Measurements from ENCODE around the gene SYTL3. TPM values are rescaled to one million over a fixed set of nuclear protein-coding genes. Genes with fewer than 3 reads are reported as not detected.
"Not testable (repeated sequence)": the region's sequence is repeated elsewhere in the genome, so short reads cannot be mapped to it uniquely, and the experiment has no call there.

SYTL3 gene
- total RNA-seq, 1 experiment from 2014 or later, result 1.2 TPM

- DNase-seq, result no peak
- Histone ChIP-seq H3K36me3 (replicated peaks; ENCODE audit: control insufficient read depth, insufficient read depth, low read length) (peaks cover 79% of the 10 kb centered on the region), H3K27me3 (ENCODE audit: control insufficient read depth, insufficient read depth, low read length) (no peaks in the 10 kb centered on the region), H3K4me3 (ENCODE audit: insufficient read depth, low read depth, low read length) (no peak overlapping the region)
These were observed 135.2 kb downstream of the SYTL3 start for GRCh38 chr6:158785036-158785435.

GRCh38 chr6:158786645-158787304 lies 136.9 kb downstream of the SYTL3 start:
- H3K36me3 ChIP-seq (replicated peaks; ENCODE audit: control insufficient read depth, insufficient read depth, low read length), result peaks cover 67% of the 10 kb centered on the region
- no peak overlapping the region for H3K4me3 ChIP-seq (ENCODE audit: insufficient read depth, low read depth, low read length)
- DNase-seq, result no peak
- no peaks in the 10 kb centered on the region for H3K27me3 ChIP-seq (ENCODE audit: control insufficient read depth, insufficient read depth, low read length)

- Histone ChIP-seq H3K4me3 (ENCODE audit: insufficient read depth, low read depth, low read length) (no peak overlapping the region), H3K36me3 (replicated peaks; ENCODE audit: control insufficient read depth, insufficient read depth, low read length) (peaks cover 60% of the 10 kb centered on the region), H3K27me3 (ENCODE audit: control insufficient read depth, insufficient read depth, low read length) (no peaks in the 10 kb centered on the region)
- no peak for DNase-seq
These were observed 137.5 kb downstream of the SYTL3 start for GRCh38 chr6:158787395-158787794.

GRCh38 chr6:158789115-158789917 lies 139.5 kb downstream of the SYTL3 start:
- Histone ChIP-seq H3K27me3 (ENCODE audit: control insufficient read depth, insufficient read depth, low read length) (no peaks in the 10 kb centered on the region), H3K36me3 (replicated peaks; ENCODE audit: control insufficient read depth, insufficient read depth, low read length) (peaks cover 42% of the 10 kb centered on the region), H3K4me3 (ENCODE audit: insufficient read depth, low read depth, low read length) (no peak overlapping the region)
- DNase-seq, result no peak

- DNase-seq, result no peak
- peaks cover 28% of the 10 kb centered on the region for H3K36me3 ChIP-seq (replicated peaks; ENCODE audit: control insufficient read depth, insufficient read depth, low read length)
- no peaks in the 10 kb centered on the region for H3K27me3 ChIP-seq (ENCODE audit: control insufficient read depth, insufficient read depth, low read length)
These were observed 141.5 kb downstream of the SYTL3 start for GRCh38 chr6:158791274-158791855.

GRCh38 chr6:158792505-158792904 lies 142.7 kb downstream of the SYTL3 start:
- H3K36me3 ChIP-seq (replicated peaks; ENCODE audit: control insufficient read depth, insufficient read depth, low read length), result peaks cover 19% of the 10 kb centered on the region

More at GRCh38 chr6:158791274-158791855, 141.5 kb downstream of the SYTL3 start:
- no peak overlapping the region for H3K4me3 ChIP-seq (ENCODE audit: insufficient read depth, low read depth, low read length)

GRCh38 chr6:158793432-158793831 lies 143.6 kb downstream of the SYTL3 start:
- peaks cover 13% of the 10 kb centered on the region for H3K36me3 ChIP-seq (replicated peaks; ENCODE audit: control insufficient read depth, insufficient read depth, low read length)
- no peaks in the 10 kb centered on the region for H3K27me3 ChIP-seq (ENCODE audit: control insufficient read depth, insufficient read depth, low read length)
- no peak overlapping the region for H3K4me3 ChIP-seq (ENCODE audit: insufficient read depth, low read depth, low read length)
- peak; percentile 64 for DNase-seq

More at GRCh38 chr6:158792505-158792904, 142.7 kb downstream of the SYTL3 start:
- not testable (repeated sequence) for H3K27me3 ChIP-seq (ENCODE audit: control insufficient read depth, insufficient read depth, low read length); DNase-seq; H3K4me3 ChIP-seq (ENCODE audit: insufficient read depth, low read depth, low read length)

GRCh38 chr6:158795516-158795915 lies 145.7 kb downstream of the SYTL3 start:
- H3K4me3 ChIP-seq (ENCODE audit: insufficient read depth, low read depth, low read length), result no peak overlapping the region
- DNase-seq, result no peak
- no peaks in the 10 kb centered on the region for H3K27me3 ChIP-seq (ENCODE audit: control insufficient read depth, insufficient read depth, low read length)
- H3K36me3 ChIP-seq (replicated peaks; ENCODE audit: control insufficient read depth, insufficient read depth, low read length), result peaks cover 3% of the 10 kb centered on the region

- DNase-seq, result no peak
- Histone ChIP-seq H3K27me3 (ENCODE audit: control insufficient read depth, insufficient read depth, low read length) (no peaks in the 10 kb centered on the region), H3K36me3 (replicated peaks; ENCODE audit: control insufficient read depth, insufficient read depth, low read length) (peaks cover 3% of the 10 kb centered on the region; the same call in 1 of the 2 replicates), H3K4me3 (ENCODE audit: insufficient read depth, low read depth, low read length) (no peak overlapping the region)
These were observed 146.5 kb downstream of the SYTL3 start for GRCh38 chr6:158796353-158796752.

- DNase-seq, result no peak
- no peaks in the 10 kb centered on the region for H3K27me3 ChIP-seq (ENCODE audit: control insufficient read depth, insufficient read depth, low read length)
- no peak overlapping the region for H3K4me3 ChIP-seq (ENCODE audit: insufficient read depth, low read depth, low read length)
- peaks cover 4% of the 10 kb centered on the region; the same call in 1 of the 2 replicates for H3K36me3 ChIP-seq (replicated peaks; ENCODE audit: control insufficient read depth, insufficient read depth, low read length)
These were observed 147.8 kb downstream of the SYTL3 start for GRCh38 chr6:158797331-158798310.

GRCh38 chr6:158798311-158798710 lies 148.5 kb downstream of the SYTL3 start:
- Histone ChIP-seq H3K36me3 (replicated peaks; ENCODE audit: control insufficient read depth, insufficient read depth, low read length) (peaks cover 4% of the 10 kb centered on the region; the same call in 1 of the 2 replicates), H3K27me3 (ENCODE audit: control insufficient read depth, insufficient read depth, low read length) (no peaks in the 10 kb centered on the region), H3K4me3 (ENCODE audit: insufficient read depth, low read depth, low read length) (no peak overlapping the region)

GRCh38 chr6:158799051-158799792 lies 149.4 kb downstream of the SYTL3 start:
- H3K36me3 ChIP-seq (replicated peaks; ENCODE audit: control insufficient read depth, insufficient read depth, low read length), result peaks cover 4% of the 10 kb centered on the region; the same call in 1 of the 2 replicates
- DNase-seq, result no peak

More at GRCh38 chr6:158798311-158798710, 148.5 kb downstream of the SYTL3 start:
- DNase-seq, result no peak

GRCh38 chr6:158801655-158802294 lies 151.9 kb downstream of the SYTL3 start:
- Histone ChIP-seq H3K4me3 (ENCODE audit: insufficient read depth, low read depth, low read length) (no peak overlapping the region), H3K36me3 (replicated peaks; ENCODE audit: control insufficient read depth, insufficient read depth, low read length) (peaks cover 1% of the 10 kb centered on the region; the same call in 1 of the 2 replicates), H3K27me3 (ENCODE audit: control insufficient read depth, insufficient read depth, low read length) (no peaks in the 10 kb centered on the region)
- no peak for DNase-seq

More at GRCh38 chr6:158799051-158799792, 149.4 kb downstream of the SYTL3 start:
- no peak overlapping the region for H3K4me3 ChIP-seq (ENCODE audit: insufficient read depth, low read depth, low read length)
- H3K27me3 ChIP-seq (ENCODE audit: control insufficient read depth, insufficient read depth, low read length), result no peaks in the 10 kb centered on the region

Data from H7 (cell line).